Fibroblast of lung (primary cell): Measurements from ENCODE around the gene TBC1D23. TPM values are rescaled to one million over a fixed set of nuclear protein-coding genes. Genes with fewer than 3 reads are reported as not detected.

Experiments used
- DNase-seq, 2 donors: peaks; one replicate each; pipeline versions ENCODE4 v3.0.0 to v3.0.0-alpha.2; 2010; ENCODE audit warnings: low read depth in 2 of 2
- H2AFZ ChIP-seq: 2 replicates; pipeline ENCODE4 v1.5.1; 2012; ENCODE audit warnings: low read length, control low read depth, inconsistent platforms
- H3K27ac ChIP-seq: 2 replicates; pipeline ENCODE4 v1.5.1; 2011; ENCODE audit warnings: low read length, control low read depth; ENCODE audit not compliant: insufficient read depth
- H3K27me3 ChIP-seq: 2 replicates; pipeline ENCODE4 v1.5.1; 2011; ENCODE audit warnings: mild to moderate bottlenecking, low read length; ENCODE audit not compliant: control insufficient read depth, insufficient read depth
- H3K36me3 ChIP-seq: 2 replicates; pipeline ENCODE4 v1.5.1; 2011; ENCODE audit warnings: low read length; ENCODE audit not compliant: control insufficient read depth, insufficient read depth
- H3K4me1 ChIP-seq: 2 replicates; pipeline ENCODE4 v1.5.1; 2011; ENCODE audit warnings: low read length; ENCODE audit not compliant: control insufficient read depth, insufficient read depth; ENCODE audit errors: extremely low read depth
- H3K4me2 ChIP-seq: 2 replicates; pipeline ENCODE4 v1.5.1; 2011; ENCODE audit warnings: low read length, control low read depth; ENCODE audit not compliant: insufficient read depth; ENCODE audit errors: extremely low read depth
- H3K4me3 ChIP-seq, 4 experiments: fragments of 200-600 bp in 1 of 4; sonication (generic) in 1 of 4; replicated peaks in 1 of 4; 2 replicates each; pipeline ENCODE4 v1.5.1; 2011 to 2016; ENCODE audit warnings: low read length in 4 of 4, low read depth in 3 of 4, mild to moderate bottlenecking in 3 of 4, control low read depth in 2 of 4, inconsistent platforms in 1 of 4, mixed read lengths in 1 of 4; ENCODE audit not compliant: insufficient read depth in 1 of 4; ENCODE audit errors: control extremely low read depth in 1 of 4
- H3K79me2 ChIP-seq: 2 replicates; pipeline ENCODE4 v1.5.1; 2012; ENCODE audit warnings: mild to moderate bottlenecking, low read length, inconsistent platforms; ENCODE audit not compliant: control insufficient read depth, insufficient read depth
- H3K9ac ChIP-seq: 2 replicates; pipeline ENCODE4 v1.5.1; 2011; ENCODE audit warnings: mild to moderate bottlenecking, low read length, control low read depth; ENCODE audit not compliant: insufficient read depth
- H3K9me3 ChIP-seq: 2 replicates; pipeline ENCODE4 v1.5.1; 2012; ENCODE audit warnings: low read depth, low read length; ENCODE audit not compliant: control insufficient read depth, insufficient read depth
- H4K20me1 ChIP-seq: 2 replicates; pipeline ENCODE4 v1.5.1; 2011; ENCODE audit warnings: low read length; ENCODE audit not compliant: control insufficient read depth, insufficient read depth; ENCODE audit errors: extremely low read depth
- CTCF ChIP-seq, 2 donors: IDR thresholded peaks in 1 of 2; conservative IDR thresholded peaks in 1 of 2; 1 replicate in 1 of 2; 2 replicates in 1 of 2; pipeline ENCODE4 v1.5.1; 2011 to 2012; ENCODE audit warnings: low read length in 2 of 2, control low read depth in 1 of 2, inconsistent platforms in 1 of 2, low read depth in 1 of 2, mild to moderate bottlenecking in 1 of 2
- EZH2 ChIP-seq: IDR thresholded peaks from 2 replicates; pipeline ENCODE4 v1.5.1; 2012; ENCODE audit warnings: low read length, control low read depth, mild to moderate bottlenecking; ENCODE audit errors: missing control alignments
- polyA plus RNA-seq, 2 donors: library from polyadenylated mRNA; depleted of rRNA in 1 of 2; stranded (reverse) in 1 of 2; unstranded in 1 of 2; fragments of >200 nt; gene quantifications; 2 replicates each; pipeline ENCODE4 v1.2.1, GENCODE V29; 2011 to 2012; ENCODE audit warnings: missing spikeins in 1 of 2
- total RNA-seq: library from RNA; depleted of rRNA; stranded (reverse); fragments of >200 nt; gene quantifications from 2 replicates; pipeline ENCODE4 v1.2.1, GENCODE V29; 2014

TBC1D23 gene
- total and polyA plus RNA-seq, 2 donors (not counting 1 experiment from before 2014, with no cell fraction given): 54.9 to 121 TPM

- Histone ChIP-seq H3K27ac (no peak overlapping the region), H2AFZ (no peak overlapping the region), H3K79me2 (no peaks in the 10 kb centered on the region), H4K20me1 (no peaks in the 10 kb centered on the region), H3K36me3 (peaks cover 2% of the 10 kb centered on the region), H3K9me3 (no peaks in the 10 kb centered on the region), H3K4me2 (no peak overlapping the region), H3K27me3 (no peaks in the 10 kb centered on the region), H3K4me3 (no peak overlapping the region), H3K9ac (no peak overlapping the region), H3K4me1 (no peaks in the 10 kb centered on the region)
- TF ChIP-seq EZH2 (no peak), CTCF (conservative IDR thresholded peaks at IDR 0.05 in 1 of 2, IDR thresholded peaks at IDR 0.05 in 1 of 2; ENCODE audit: low read depth in 1 of 2, low read length in 2 of 2) (no peak)
- DNase-seq: no peak
These were observed 57.1 kb downstream of the TBC1D23 start for GRCh38 chr3:100317912-100318311.

GRCh38 chr3:100319951-100320350 is 59.2 kb downstream of the TBC1D23 start:
- no peaks in the 10 kb centered on the region for H3K9me3 ChIP-seq
- H3K4me2 ChIP-seq: no peak overlapping the region
- H3K36me3 ChIP-seq: peaks cover 2% of the 10 kb centered on the region
- no peak overlapping the region for H3K4me3 ChIP-seq
- no peak for DNase-seq
- H3K79me2 ChIP-seq: no peaks in the 10 kb centered on the region
- H3K27me3 ChIP-seq: no peaks in the 10 kb centered on the region
- TF ChIP-seq EZH2: no peak
- no peak for TF ChIP-seq CTCF (conservative IDR thresholded peaks at IDR 0.05 in 1 of 2, IDR thresholded peaks at IDR 0.05 in 1 of 2; ENCODE audit: low read depth in 1 of 2, low read length in 2 of 2)
- H4K20me1 ChIP-seq: no peaks in the 10 kb centered on the region
- H3K4me1 ChIP-seq: no peaks in the 10 kb centered on the region
- H2AFZ ChIP-seq: no peak overlapping the region
- no peak overlapping the region for H3K27ac ChIP-seq
- no peak overlapping the region for H3K9ac ChIP-seq

- Histone ChIP-seq H3K4me1 (no peaks in the 10 kb centered on the region), H3K9me3 (no peaks in the 10 kb centered on the region), H3K9ac (no peak overlapping the region), H3K27me3 (no peaks in the 10 kb centered on the region), H3K27ac (no peak overlapping the region), H3K4me2 (no peak overlapping the region), H3K4me3 (no peak overlapping the region), H2AFZ (no peak overlapping the region), H3K36me3 (peaks cover 2% of the 10 kb centered on the region), H3K79me2 (no peaks in the 10 kb centered on the region), H4K20me1 (no peaks in the 10 kb centered on the region)
- TF ChIP-seq EZH2 (no peak), CTCF (conservative IDR thresholded peaks at IDR 0.05 in 1 of 2, IDR thresholded peaks at IDR 0.05 in 1 of 2; ENCODE audit: low read depth in 1 of 2, low read length in 2 of 2) (no peak)
- DNase-seq: no peak
These were observed 63.3 kb downstream of the TBC1D23 start for GRCh38 chr3:100324044-100324443.
